Mesothelial cell of epicardium (in vitro differentiated cells): ENCODE measurements around the gene NCKAP5. TPM values are rescaled to one million over a fixed set of nuclear protein-coding genes. Genes with fewer than 3 reads are reported as not detected.

Experiments used
- DNase-seq, 2 experiments: peaks; one replicate each; pipeline ENCODE4 v3.0.0; 2021; ENCODE audit warnings: low spot score in 2 of 2; ENCODE audit not compliant: unreplicated experiment in 2 of 2
- H3K27ac Mint-ChIP-seq: 2 replicates; pipeline ENCODE4 v1.8.0; 2021; ENCODE audit warnings: mixed read lengths
- H3K27me3 Mint-ChIP-seq: 2 replicates; pipeline ENCODE4 v1.8.0; 2021; ENCODE audit warnings: low read depth, mixed read lengths
- H3K36me3 Mint-ChIP-seq: 2 replicates; pipeline ENCODE4 v1.8.0; 2021; ENCODE audit warnings: mixed read lengths
- H3K4me1 Mint-ChIP-seq: 2 replicates; pipeline ENCODE4 v1.8.0; 2021; ENCODE audit warnings: mixed read lengths
- H3K4me3 Mint-ChIP-seq: 2 replicates; pipeline ENCODE4 v1.8.0; 2021; ENCODE audit warnings: mild to moderate bottlenecking, moderate library complexity, mixed read lengths
- H3K9me3 Mint-ChIP-seq: 2 replicates; pipeline ENCODE4 v1.8.0; 2021; ENCODE audit warnings: mixed read lengths
- total RNA-seq: library from RNA; stranded (reverse); gene quantifications from 3 replicates; pipeline ENCODE4 v1.2.1, GENCODE V29; 2021
- TF ChIP-seq, protein P1 (sequence below): fragments of 200-600 bp; sonication (generic); IDR thresholded peaks from one replicate; pipeline ENCODE4 v1.5.0; 2021; ENCODE audit warnings: antibody characterized with exemption; ENCODE audit not compliant: unreplicated experiment

The NCKAP5 gene
- total RNA-seq, 1 donor from 2014 or later, result 2.1 TPM

DNA sequence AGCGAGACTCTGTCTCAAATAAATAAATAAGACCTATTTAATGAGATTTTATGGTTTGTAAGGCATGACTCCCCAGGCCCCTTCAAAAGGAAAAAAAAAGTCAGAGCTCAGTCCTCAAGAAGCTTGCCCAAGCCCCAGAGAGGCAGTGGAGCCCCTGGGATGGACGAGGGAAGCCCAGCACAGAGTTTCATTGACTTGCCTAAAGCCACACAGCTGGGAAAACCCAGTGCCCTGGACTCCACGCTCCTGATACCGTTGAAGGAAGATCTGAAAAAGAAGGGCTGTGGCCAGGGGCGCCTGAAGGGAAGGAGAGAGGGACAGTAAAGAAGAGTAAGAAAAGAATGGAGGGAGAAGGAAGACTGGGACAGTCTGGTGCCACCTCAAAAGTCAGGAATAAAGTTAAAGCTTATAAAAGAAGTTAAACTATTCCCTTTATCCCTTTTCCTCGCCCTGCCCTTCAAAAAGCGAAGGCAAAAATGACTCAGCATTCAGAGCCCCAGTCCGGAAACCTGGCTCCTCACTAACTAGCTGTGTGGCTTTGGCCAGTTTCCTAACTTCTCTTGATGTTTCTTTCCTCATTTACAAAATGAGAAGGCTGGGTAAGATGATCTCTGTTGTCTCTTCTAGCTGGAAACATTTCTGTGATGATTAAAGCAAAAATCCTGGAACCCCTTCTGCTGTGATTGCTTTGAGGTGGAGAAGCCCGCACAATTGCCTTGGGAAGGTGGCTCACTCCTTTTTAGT, 945.0 kb downstream of the NCKAP5 start:
- no peak overlapping the region for H3K4me3 Mint-ChIP-seq
- H3K4me1 Mint-ChIP-seq, result no peaks in the 10 kb centered on the region
- peaks cover 17% of the 10 kb centered on the region for H3K27me3 Mint-ChIP-seq
- H3K27ac Mint-ChIP-seq, result no peak overlapping the region
- H3K9me3 Mint-ChIP-seq, result no peaks in the 10 kb centered on the region
- no peak for DNase-seq
- TF ChIP-seq, protein P1, sequence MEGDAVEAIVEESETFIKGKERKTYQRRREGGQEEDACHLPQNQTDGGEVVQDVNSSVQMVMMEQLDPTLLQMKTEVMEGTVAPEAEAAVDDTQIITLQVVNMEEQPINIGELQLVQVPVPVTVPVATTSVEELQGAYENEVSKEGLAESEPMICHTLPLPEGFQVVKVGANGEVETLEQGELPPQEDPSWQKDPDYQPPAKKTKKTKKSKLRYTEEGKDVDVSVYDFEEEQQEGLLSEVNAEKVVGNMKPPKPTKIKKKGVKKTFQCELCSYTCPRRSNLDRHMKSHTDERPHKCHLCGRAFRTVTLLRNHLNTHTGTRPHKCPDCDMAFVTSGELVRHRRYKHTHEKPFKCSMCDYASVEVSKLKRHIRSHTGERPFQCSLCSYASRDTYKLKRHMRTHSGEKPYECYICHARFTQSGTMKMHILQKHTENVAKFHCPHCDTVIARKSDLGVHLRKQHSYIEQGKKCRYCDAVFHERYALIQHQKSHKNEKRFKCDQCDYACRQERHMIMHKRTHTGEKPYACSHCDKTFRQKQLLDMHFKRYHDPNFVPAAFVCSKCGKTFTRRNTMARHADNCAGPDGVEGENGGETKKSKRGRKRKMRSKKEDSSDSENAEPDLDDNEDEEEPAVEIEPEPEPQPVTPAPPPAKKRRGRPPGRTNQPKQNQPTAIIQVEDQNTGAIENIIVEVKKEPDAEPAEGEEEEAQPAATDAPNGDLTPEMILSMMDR, result no peak
- no peaks in the 10 kb centered on the region for H3K36me3 Mint-ChIP-seq
